HepG2 (cell line): ENCODE results near the gene ABHD1. TPM values are rescaled to one million over a fixed set of nuclear protein-coding genes. Genes with fewer than 3 reads are reported as not detected.

Experiments
- CBX2 ChIP-seq, 2 experiments: fragments of 200-600 bp in 1 of 2; sonication (generic); formaldehyde crosslinking in 1 of 2; IDR thresholded peaks; 2 replicates each; pipeline versions ENCODE4 v1.7.0 to v1.8.1; 2018 to 2022; ENCODE audit warnings: low read depth in 2 of 2, low read length in 1 of 2, mild to moderate bottlenecking in 1 of 2, missing genetic modification reagents in 1 of 2
- CC2D1A ChIP-seq: sonication (generic); formaldehyde crosslinking; IDR thresholded peaks from 2 replicates; pipeline ENCODE4 v1.8.1; 2023; ENCODE audit warnings: mild to moderate bottlenecking, missing genetic modification reagents
- CENPT ChIP-seq: sonication (generic); formaldehyde crosslinking; IDR thresholded peaks from 2 replicates; pipeline ENCODE4 v1.8.0; 2022; ENCODE audit warnings: low read depth, mild to moderate bottlenecking, moderate library complexity, missing genetic modification reagents
- DRAP1 ChIP-seq: IDR thresholded peaks from 2 replicates; pipeline ENCODE4 v1.6.1; 2016; ENCODE audit warnings: missing genetic modification reagents, missing compliant biosample characterization
- FOXO4 ChIP-seq: sonication (generic); formaldehyde crosslinking; conservative IDR thresholded peaks from 2 replicates; pipeline ENCODE4 v1.8.1; 2023; ENCODE audit warnings: missing genetic modification reagents
- GMEB1 ChIP-seq: sonication (generic); formaldehyde crosslinking; IDR thresholded peaks from 2 replicates; pipeline ENCODE4 v1.5.1; 2020; ENCODE audit warnings: missing genetic modification reagents, mild to moderate bottlenecking, borderline replicate concordance
- KLF13 ChIP-seq: sonication (generic); formaldehyde crosslinking; IDR thresholded peaks from 2 replicates; pipeline ENCODE4 v1.4.0; 2020; ENCODE audit warnings: mild to moderate bottlenecking, missing genetic modification reagents
- KLF6 ChIP-seq: IDR thresholded peaks from 2 replicates; pipeline ENCODE4 v1.8.0; 2016; ENCODE audit warnings: missing biosample characterization, missing genetic modification reagents
- KLF9 ChIP-seq: IDR thresholded peaks from 2 replicates; pipeline ENCODE4 v1.6.1; 2016; ENCODE audit warnings: low read depth
- NCOA2 ChIP-seq: sonication (generic); formaldehyde crosslinking; IDR thresholded peaks from 2 replicates; pipeline ENCODE4 v1.8.0; 2022; ENCODE audit warnings: inconsistent platforms
- NONO ChIP-seq, 2 experiments: fragments of 450-650 bp in 1 of 2; sonication (generic) in 1 of 2; formaldehyde crosslinking in 1 of 2; IDR thresholded peaks in 1 of 2; conservative IDR thresholded peaks in 1 of 2; 2 replicates each; pipeline versions ENCODE4 v1.6.1 to v1.8.0; 2017 to 2022; ENCODE audit warnings: mild to moderate bottlenecking in 1 of 2, missing genetic modification reagents in 1 of 2, moderate library complexity in 1 of 2
- PRMT3 ChIP-seq: sonication (generic); formaldehyde crosslinking; IDR thresholded peaks from 2 replicates; pipeline ENCODE4 v1.8.1; 2022; ENCODE audit warnings: low read depth, mild to moderate bottlenecking, moderate library complexity, missing genetic modification reagents, borderline replicate concordance
- SP2 ChIP-seq: sonication (generic); formaldehyde crosslinking; IDR thresholded peaks from 2 replicates; pipeline ENCODE4 v1.5.1; 2020; ENCODE audit warnings: mild to moderate bottlenecking, missing genetic modification reagents
- SRSF9 ChIP-seq: fragments of 200-400 bp; formaldehyde crosslinking; IDR thresholded peaks from 2 replicates; pipeline ENCODE4 v1.6.1; 2018; ENCODE audit warnings: borderline replicate concordance, mild to moderate bottlenecking, low read depth, low read length; ENCODE audit not compliant: insufficient read depth, poor library complexity, severe bottlenecking
- ZC3H13 ChIP-seq: sonication (generic); formaldehyde crosslinking; IDR thresholded peaks from 2 replicates; pipeline ENCODE4 v1.8.1; 2023; ENCODE audit warnings: mild to moderate bottlenecking, missing genetic modification reagents, moderate library complexity
- ZNF10 ChIP-seq: sonication (generic); formaldehyde crosslinking; IDR thresholded peaks from 2 replicates; pipeline ENCODE4 v1.4.0; 2020; ENCODE audit warnings: mild to moderate bottlenecking, low read depth, missing genetic modification reagents, borderline replicate concordance
- ZNF136 ChIP-seq: sonication (generic); formaldehyde crosslinking; IDR thresholded peaks from 2 replicates; pipeline ENCODE4 v1.8.1; 2022; ENCODE audit warnings: low read depth, mild to moderate bottlenecking, moderate library complexity, missing genetic modification reagents
- ZNF205 ChIP-seq: IDR thresholded peaks from 2 replicates; pipeline ENCODE4 v1.6.1; 2018; ENCODE audit warnings: missing biosample characterization, missing genetic modification reagents
- ZNF530 ChIP-seq: sonication (generic); formaldehyde crosslinking; IDR thresholded peaks from 2 replicates; pipeline ENCODE4 v1.5.0; 2020; ENCODE audit warnings: low read depth, mild to moderate bottlenecking, missing genetic modification reagents
- ZNF550 ChIP-seq: sonication (generic); formaldehyde crosslinking; IDR thresholded peaks from 2 replicates; pipeline ENCODE4 v1.4.0; 2020; ENCODE audit warnings: mild to moderate bottlenecking, missing genetic modification reagents, borderline replicate concordance
- ZNF569 ChIP-seq: sonication (generic); formaldehyde crosslinking; IDR thresholded peaks from 2 replicates; pipeline ENCODE4 v1.5.0; 2020; ENCODE audit warnings: mild to moderate bottlenecking, missing genetic modification reagents, moderate library complexity, borderline replicate concordance
- ZNF644 ChIP-seq: IDR thresholded peaks from 2 replicates; pipeline ENCODE4 v1.6.1; 2016; ENCODE audit warnings: low read depth
- polyA plus RNA-seq, 8 experiments: library from polyadenylated mRNA; depleted of rRNA in 3 of 8; stranded (reverse) in 7 of 8; unstranded in 1 of 8; fragments of >200 nt; fragmentation: Illumina TruSeq in 4 of 8; extraction: Trizol in 4 of 8; gene quantifications; 2 replicates each; pipeline versions ENCODE4 v1.2.1 to v1.2.3, GENCODE V29; 2011 to 2016; ENCODE audit warnings: low read depth in 4 of 8, missing spikeins in 1 of 8, mixed read lengths in 1 of 8; ENCODE audit not compliant: insufficient read depth in 1 of 8
- total RNA-seq, 5 experiments: library from RNA; depleted of rRNA; stranded (reverse); fragments of >200 nt; fragmentation: Illumina TruSeq; extraction: Trizol; gene quantifications; 2 replicates each; pipeline ENCODE4 v1.2.3, GENCODE V29; 2016; ENCODE audit warnings: low read depth in 1 of 5
- TF ChIP-seq, protein P1 (sequence below): sonication (generic); formaldehyde crosslinking; IDR thresholded peaks from 2 replicates; pipeline ENCODE4 v1.4.0; 2020; ENCODE audit warnings: missing genetic modification reagents, borderline replicate concordance

Gene ABHD1
- total and polyA plus RNA-seq, 2 of the 13 experiments (the other 11 are each of a cell fraction or from before 2014, with no cell fraction given): 0.04 to 0.81 TPM

GRCh38 chr2:27134781-27135477 lies 11.3 kb downstream of the ABHD1 start (continued):
- TF ChIP-seq ZNF569 (CRISPR knock-in tag) (no peak), ZNF10 (CRISPR knock-in tag) (no peak), CBX2 (IDR thresholded peaks at IDR 0.05; ENCODE audit: low read depth, low read length) (no peak), CBX2 (CRISPR knock-in tag; IDR thresholded peaks at IDR 0.05; ENCODE audit: low read depth) (no peak), NCOA2 (0 out of 2 replicates have a peak, but pooled peaks have one; percentile 7), KLF6 (CRISPR knock-in tag) (no peak; the same call in 1 of the 2 replicates), NONO (IDR thresholded peaks at IDR 0.05) (no peak), NONO (CRISPR knock-in tag; conservative IDR thresholded peaks at IDR 0.05) (0 out of 2 replicates have a peak, but pooled peaks have one; percentile 39), CC2D1A (no peak), DRAP1 (CRISPR knock-in tag) (no peak; the same call in 1 of the 2 replicates), CENPT (CRISPR knock-in tag) (no peak), ZNF644 (peak; percentile 64), PRMT3 (CRISPR knock-in tag) (no peak), ZNF136 (CRISPR knock-in tag) (no peak), GMEB1 (CRISPR knock-in tag) (0 out of 2 replicates have a peak, but pooled peaks have one; percentile 1), KLF13 (CRISPR knock-in tag) (no peak), ZNF205 (CRISPR knock-in tag) (no peak), FOXO4 (CRISPR knock-in tag) (no peak), SRSF9 (no peak), ZNF530 (no peak), ZNF550 (CRISPR knock-in tag) (no peak), KLF9 (0 out of 2 replicates have a peak, but pooled peaks have one; percentile 53), SP2 (no peak), ZC3H13 (CRISPR knock-in tag) (peak; percentile 12; the same call in 1 of the 2 replicates)
- TF ChIP-seq, protein P1, sequence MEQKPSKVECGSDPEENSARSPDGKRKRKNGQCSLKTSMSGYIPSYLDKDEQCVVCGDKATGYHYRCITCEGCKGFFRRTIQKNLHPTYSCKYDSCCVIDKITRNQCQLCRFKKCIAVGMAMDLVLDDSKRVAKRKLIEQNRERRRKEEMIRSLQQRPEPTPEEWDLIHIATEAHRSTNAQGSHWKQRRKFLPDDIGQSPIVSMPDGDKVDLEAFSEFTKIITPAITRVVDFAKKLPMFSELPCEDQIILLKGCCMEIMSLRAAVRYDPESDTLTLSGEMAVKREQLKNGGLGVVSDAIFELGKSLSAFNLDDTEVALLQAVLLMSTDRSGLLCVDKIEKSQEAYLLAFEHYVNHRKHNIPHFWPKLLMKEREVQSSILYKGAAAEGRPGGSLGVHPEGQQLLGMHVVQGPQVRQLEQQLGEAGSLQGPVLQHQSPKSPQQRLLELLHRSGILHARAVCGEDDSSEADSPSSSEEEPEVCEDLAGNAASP (CRISPR knock-in tag): 0 out of 2 replicates have a peak, but pooled peaks have one; percentile 12
